Tibial nerve (tissue), 4 donors: ENCODE results near the gene FLRT3. TPM values are rescaled to one million over a fixed set of nuclear protein-coding genes. Genes with fewer than 3 reads are reported as not detected.

Experiments used
- DNase-seq, 2 donors: peaks; one replicate each; pipeline ENCODE4 v3.0.0-alpha.2; 2019; ENCODE audit warnings: low spot score in 2 of 2
- H3K27ac ChIP-seq, 4 donors: fragments of 200-600 bp; sonication (generic) in 3 of 4; one replicate each; pipeline ENCODE4 v1.5.1; 2017 to 2019; ENCODE audit warnings: mild to moderate bottlenecking in 1 of 4
- H3K27me3 ChIP-seq, 2 donors: fragments of 200-600 bp; sonication (generic) in 1 of 2; one replicate each; pipeline versions ENCODE4 v1.5.1 to v1.6.0; 2017 to 2019
- H3K36me3 ChIP-seq, 3 donors: fragments of 200-600 bp; sonication (generic); one replicate each; pipeline ENCODE4 v1.5.1; 2018 to 2019
- H3K4me1 ChIP-seq, 4 donors: fragments of 200-600 bp; sonication (generic) in 3 of 4; one replicate each; pipeline ENCODE4 v1.5.1; 2017 to 2019
- H3K4me3 ChIP-seq, 4 donors: fragments of 200-600 bp; sonication (generic) in 3 of 4; one replicate each; pipeline ENCODE4 v1.5.1; 2017 to 2019; ENCODE audit warnings: mild to moderate bottlenecking in 1 of 4, moderate library complexity in 1 of 4
- H3K9me3 ChIP-seq, 4 donors: fragments of 200-600 bp; sonication (generic) in 3 of 4; one replicate each; pipeline ENCODE4 v1.5.1; 2017 to 2019
- EP300 ChIP-seq, 2 donors: sonication (generic); formaldehyde crosslinking; IDR thresholded peaks; one replicate each; pipeline ENCODE4 v1.6.1; 2017; ENCODE audit warnings: antibody characterized with exemption in 2 of 2, mild to moderate bottlenecking in 1 of 2
- POLR2A ChIP-seq, 2 donors: fragments of 450-650 bp; IDR thresholded peaks; one replicate each; pipeline ENCODE4 v1.6.1; 2017; ENCODE audit warnings: antibody characterized with exemption in 2 of 2, mild to moderate bottlenecking in 2 of 2, moderate library complexity in 2 of 2
- WGBS, 2 donors: methylation state at CpG; one replicate each; pipeline ENCODE4 v1.1.5; 2018; 5-methylcytosine and 5-hydroxymethylcytosine counted together
- total RNA-seq, 4 donors: library from RNA; depleted of rRNA; stranded (reverse); fragments of >200 nt; gene quantifications; one replicate each; pipeline ENCODE4 v1.1.0, GENCODE V29; 2016
- TF ChIP-seq, protein P1 (sequence below), 5 experiments: fragments of 200-600 bp in 3 of 5; fragments of 450-650 bp in 2 of 5; sonication (generic) in 3 of 5; IDR thresholded peaks; one replicate each; pipeline ENCODE4 v1.5.1; 2016 to 2019; ENCODE audit warnings: antibody characterized with exemption in 5 of 5, mild to moderate bottlenecking in 3 of 5, moderate library complexity in 2 of 5

FLRT3 gene
- total RNA-seq, 4 donors from 2014 or later: 8.7 to 26.7 (median 16.2) TPM

DNA sequence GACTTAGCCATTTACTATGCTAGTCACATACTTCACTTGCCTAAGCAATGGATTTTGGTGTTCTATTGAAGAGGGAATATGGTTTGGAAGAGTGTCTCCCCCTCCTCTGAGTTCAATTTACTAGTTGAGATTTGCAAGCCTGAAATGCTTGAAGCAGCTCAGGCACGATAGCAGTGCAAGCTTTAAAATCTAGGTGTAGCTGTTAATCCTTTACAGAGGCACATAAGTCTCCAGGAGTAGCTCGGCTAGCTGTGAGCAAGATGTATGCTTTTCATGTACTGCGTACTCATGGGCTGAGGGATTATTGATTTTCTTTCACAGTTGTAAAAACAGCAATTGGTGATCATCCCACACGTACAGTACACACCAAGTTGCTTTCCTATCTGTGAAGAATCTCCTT, 726 bp downstream of the FLRT3 start:
- H3K4me3 ChIP-seq: peak overlapping the region; percentile 39 to 57 (median 46)
- TF ChIP-seq EP300 (IDR thresholded peaks at IDR 0.05) (no peak), POLR2A (IDR thresholded peaks at IDR 0.05) (no peak)
- TF ChIP-seq, protein P1, sequence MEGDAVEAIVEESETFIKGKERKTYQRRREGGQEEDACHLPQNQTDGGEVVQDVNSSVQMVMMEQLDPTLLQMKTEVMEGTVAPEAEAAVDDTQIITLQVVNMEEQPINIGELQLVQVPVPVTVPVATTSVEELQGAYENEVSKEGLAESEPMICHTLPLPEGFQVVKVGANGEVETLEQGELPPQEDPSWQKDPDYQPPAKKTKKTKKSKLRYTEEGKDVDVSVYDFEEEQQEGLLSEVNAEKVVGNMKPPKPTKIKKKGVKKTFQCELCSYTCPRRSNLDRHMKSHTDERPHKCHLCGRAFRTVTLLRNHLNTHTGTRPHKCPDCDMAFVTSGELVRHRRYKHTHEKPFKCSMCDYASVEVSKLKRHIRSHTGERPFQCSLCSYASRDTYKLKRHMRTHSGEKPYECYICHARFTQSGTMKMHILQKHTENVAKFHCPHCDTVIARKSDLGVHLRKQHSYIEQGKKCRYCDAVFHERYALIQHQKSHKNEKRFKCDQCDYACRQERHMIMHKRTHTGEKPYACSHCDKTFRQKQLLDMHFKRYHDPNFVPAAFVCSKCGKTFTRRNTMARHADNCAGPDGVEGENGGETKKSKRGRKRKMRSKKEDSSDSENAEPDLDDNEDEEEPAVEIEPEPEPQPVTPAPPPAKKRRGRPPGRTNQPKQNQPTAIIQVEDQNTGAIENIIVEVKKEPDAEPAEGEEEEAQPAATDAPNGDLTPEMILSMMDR (IDR thresholded peaks at IDR 0.05): no peak
- H3K27me3 ChIP-seq: no peaks in the 10 kb centered on the region
- no peaks in the 10 kb centered on the region for H3K4me1 ChIP-seq
- H3K27ac ChIP-seq: peak overlapping the region; percentile 67 to 89 (median 82)
- DNase-seq: no peak
- no peaks in the 10 kb centered on the region for H3K9me3 ChIP-seq
- 17 to 18% methylated on average over 4 of the region's 4 CpGs for WGBS, 2 donors
- H3K36me3 ChIP-seq: no peaks in the 10 kb centered on the region

- H3K27ac ChIP-seq: peak overlapping the region in 2 of 4 donors; percentile 86 to 89
- no peaks in the 10 kb centered on the region for H3K9me3 ChIP-seq
- DNase-seq: no peak
- no peaks in the 10 kb centered on the region for H3K27me3 ChIP-seq
- H3K4me3 ChIP-seq: peak overlapping the region in 3 of 4 donors; percentile 3 to 57 (median 21)
- TF ChIP-seq POLR2A (IDR thresholded peaks at IDR 0.05) (no peak), EP300 (IDR thresholded peaks at IDR 0.05) (no peak)
- TF ChIP-seq, protein P1 (IDR thresholded peaks at IDR 0.05): no peak
- no peaks in the 10 kb centered on the region for H3K36me3 ChIP-seq
- H3K4me1 ChIP-seq: no peaks in the 10 kb centered on the region
Measured at GRCh38 chr20:14335052-14335451, 2.4 kb downstream of the FLRT3 start.

GRCh38 chr20:14334306-14334930, 3.0 kb downstream of the FLRT3 start:
- WGBS, 2 donors: 12 to 17% methylated on average over 3 of the region's 3 CpGs
- peak in 1 of 2 donors; percentile 31 for DNase-seq

DNA sequence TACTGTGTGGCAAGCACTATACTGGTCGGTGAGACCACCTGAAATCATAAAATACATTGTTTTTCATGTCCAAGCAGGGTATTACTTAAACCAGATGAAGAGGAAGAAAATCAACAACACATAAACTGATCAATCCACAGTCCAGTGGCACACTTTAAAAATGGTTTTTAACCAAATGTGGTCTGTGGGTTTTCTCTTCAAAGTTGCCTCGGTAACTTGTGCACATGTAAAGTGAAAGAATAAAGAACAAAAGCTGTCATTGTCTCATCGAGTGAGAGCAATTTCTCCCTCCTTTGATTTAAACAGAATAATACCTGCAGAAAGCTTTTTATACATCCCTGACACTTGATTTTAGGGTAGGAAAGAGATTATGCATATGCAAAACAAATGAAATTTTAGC, 3.7 kb downstream of the FLRT3 start:
- 25 to 27% methylated on average over 3 of the region's 3 CpGs for WGBS, 2 donors
- H3K4me3 ChIP-seq: peak overlapping the region in 3 of 4 donors; percentile 7 to 57 (median 23)
- peak overlapping the region; percentile 3 to 89 (median 52) for H3K27ac ChIP-seq

More at GRCh38 chr20:14334306-14334930, 3.0 kb downstream of the FLRT3 start:
- peak overlapping the region; percentile 3 to 89 (median 52) for H3K27ac ChIP-seq
- no peaks in the 10 kb centered on the region for H3K27me3 ChIP-seq
- peak overlapping the region in 3 of 4 donors; percentile 7 to 57 (median 17) for H3K4me3 ChIP-seq
- H3K9me3 ChIP-seq: no peaks in the 10 kb centered on the region
- H3K4me1 ChIP-seq: no peaks in the 10 kb centered on the region
- no peaks in the 10 kb centered on the region for H3K36me3 ChIP-seq
- TF ChIP-seq EP300 (IDR thresholded peaks at IDR 0.05) (peak in 1 of 2 donors; percentile 29), POLR2A (IDR thresholded peaks at IDR 0.05) (no peak)
- TF ChIP-seq, protein P1 (IDR thresholded peaks at IDR 0.05): peak; percentile 25 to 58 (median 51)

DNA sequence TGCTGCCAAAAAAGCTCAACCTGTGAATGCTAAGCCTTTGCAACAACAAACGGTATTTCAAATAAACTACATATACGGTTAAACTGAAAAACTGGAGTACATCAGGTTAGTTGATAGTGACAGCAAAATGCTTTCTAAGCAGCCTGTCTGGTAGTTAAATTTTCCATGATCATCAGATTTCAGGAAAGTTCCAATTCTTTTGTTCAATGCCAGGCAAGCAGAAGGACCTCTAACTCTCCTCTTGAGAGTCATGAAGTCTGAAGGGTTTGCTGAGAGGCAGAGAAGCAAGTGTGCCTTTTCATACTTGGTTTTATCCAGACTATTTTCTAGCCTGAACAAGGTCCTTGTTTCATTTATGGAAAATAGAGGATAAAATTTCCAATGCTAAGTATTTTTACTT, 4.5 kb downstream of the FLRT3 start:
- Histone ChIP-seq H3K4me3 (peak overlapping the region in 3 of 4 donors; percentile 7 to 57 (median 23)), H3K36me3 (peaks cover 0 to 5% (median 0%) of the 10 kb centered on the region in 3 donors)
- WGBS, 2 donors: 36 to 53% methylated on average over 2 of the region's 2 CpGs

More for the DNA sequence above, 3.7 kb downstream of the FLRT3 start:
- DNase-seq: no peak
- Histone ChIP-seq H3K27me3 (no peaks in the 10 kb centered on the region), H3K36me3 (peaks cover 0 to 5% (median 0%) of the 10 kb centered on the region in 3 donors), H3K4me1 (no peaks in the 10 kb centered on the region), H3K9me3 (no peaks in the 10 kb centered on the region)
- no peak for TF ChIP-seq POLR2A (IDR thresholded peaks at IDR 0.05)
- no peak for TF ChIP-seq EP300 (IDR thresholded peaks at IDR 0.05)
- TF ChIP-seq, protein P1 (IDR thresholded peaks at IDR 0.05): no peak

More for the DNA sequence above, 4.5 kb downstream of the FLRT3 start:
- no peaks in the 10 kb centered on the region for H3K9me3 ChIP-seq
- no peaks in the 10 kb centered on the region for H3K4me1 ChIP-seq
- H3K27ac ChIP-seq: peak overlapping the region in 3 of 4 donors; percentile 27 to 89 (median 86)
- TF ChIP-seq, protein P1 (IDR thresholded peaks at IDR 0.05): no peak
- TF ChIP-seq POLR2A (IDR thresholded peaks at IDR 0.05): no peak
- no peak for TF ChIP-seq EP300 (IDR thresholded peaks at IDR 0.05)
- H3K27me3 ChIP-seq: no peaks in the 10 kb centered on the region
- DNase-seq: no peak
